H7 (cell line): Measurements from ENCODE around the gene SMPD1. TPM values are rescaled to one million over a fixed set of nuclear protein-coding genes. Genes with fewer than 3 reads are reported as not detected.

Source experiments
- DNase-seq: peaks from one replicate; pipeline ENCODE4 v3.0.0; 2012
- H3K27me3 ChIP-seq: 2 replicates; pipeline ENCODE4 v1.6.0; 2011; ENCODE audit warnings: mild to moderate bottlenecking, low read length; ENCODE audit not compliant: control insufficient read depth, insufficient read depth
- H3K36me3 ChIP-seq: replicated peaks from 2 replicates; pipeline ENCODE4 v1.5.1; 2011; ENCODE audit warnings: low read length; ENCODE audit not compliant: control insufficient read depth, insufficient read depth
- H3K4me3 ChIP-seq: 2 replicates; pipeline ENCODE4 v1.5.1; 2011; ENCODE audit warnings: low read depth, mild to moderate bottlenecking, control low read depth, low read length, moderate library complexity; ENCODE audit not compliant: insufficient read depth
- total RNA-seq: library from RNA; depleted of rRNA; stranded (reverse); fragments of >200 nt; shearing (Covaris generic); gene quantifications from 2 replicates; pipeline ENCODE4 v1.2.3, GENCODE V29; 2014; rRNA removed

Gene SMPD1
- total RNA-seq, 1 experiment from 2014 or later: 13.3 TPM

DNA sequence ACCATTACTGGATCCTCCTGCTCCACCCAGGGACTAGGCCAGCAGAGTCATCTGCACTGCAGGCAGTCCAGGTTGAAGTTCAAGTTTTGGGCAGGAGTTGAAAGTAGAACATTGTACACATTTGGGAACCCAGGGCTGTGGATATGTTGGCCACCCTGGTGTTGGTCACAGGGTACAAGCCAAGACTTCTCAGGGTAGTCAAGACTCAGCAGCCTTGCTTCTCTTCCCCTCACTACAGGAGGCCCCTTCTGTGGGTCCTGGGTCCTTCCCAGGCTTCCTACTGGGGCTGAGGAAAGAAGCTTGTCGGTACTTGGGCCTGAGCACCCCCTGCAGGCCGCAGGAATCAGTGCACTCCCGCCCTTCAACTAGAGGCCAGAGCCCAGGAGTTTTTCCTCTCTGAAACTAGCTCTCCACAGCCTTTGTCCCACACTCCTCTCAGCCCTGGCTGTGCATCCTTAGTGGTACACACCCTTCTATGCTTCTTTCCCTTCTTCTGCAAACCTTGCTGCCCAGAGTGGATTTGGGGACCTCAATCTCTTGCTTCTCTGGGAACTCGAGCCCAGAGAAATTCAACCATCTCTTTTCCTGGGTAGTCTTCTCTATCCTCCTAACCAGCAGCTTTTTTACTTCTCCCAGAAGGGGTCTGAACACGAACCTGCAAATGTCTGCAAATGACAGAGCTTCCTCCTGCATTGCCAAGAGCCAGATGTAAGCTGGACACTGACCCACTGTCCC is 53.2 kb downstream of the SMPD1 start:
- peak; percentile 82 for DNase-seq
- H3K36me3 ChIP-seq: no peaks in the 10 kb centered on the region
- no peak overlapping the region for H3K4me3 ChIP-seq
- no peaks in the 10 kb centered on the region; the same call in 1 of the 2 replicates for H3K27me3 ChIP-seq

Other genes with a start within 250 kb of the SMPD1 start
- gene OR52B2, start 220.1 kb upstream of the SMPD1 start, total RNA-seq: not detected in 2 replicates
- not detected in 2 replicates for gene OR52W1, start 191.2 kb upstream of the SMPD1 start, total RNA-seq
- not detected in 2 replicates for gene C11orf42, start 184.9 kb upstream of the SMPD1 start, total RNA-seq
- 27.9 and 38.3 TPM in 2 replicates for gene FHIP1B, start 155.8 kb upstream of the SMPD1 start, total RNA-seq
- gene CNGA4, start 151.4 kb upstream of the SMPD1 start, total RNA-seq: 0.17 and 0.67 TPM in 2 replicates
- gene CCKBR, start 130.6 kb upstream of the SMPD1 start, total RNA-seq: 12.0 and 29.4 TPM in 2 replicates
- gene CAVIN3, start 70.0 kb upstream of the SMPD1 start, total RNA-seq: 93.4 and 179 TPM in 2 replicates
- 42.5 and 57.2 TPM in 2 replicates for gene APBB1, start 28.6 kb downstream of the SMPD1 start, total RNA-seq
- 3.2 TPM in 1 of 2 replicates, not detected in the other for gene HPX, start 50.5 kb downstream of the SMPD1 start, total RNA-seq
- 18.3 and 24.9 TPM in 2 replicates for gene TRIM3, start 83.5 kb downstream of the SMPD1 start, total RNA-seq
- 56.0 and 57.1 TPM in 2 replicates for gene ARFIP2, start 90.9 kb downstream of the SMPD1 start, total RNA-seq
- 23.1 and 24.9 TPM in 2 replicates for gene TIMM10B, start 91.0 kb downstream of the SMPD1 start, total RNA-seq
- 5.9 and 11.2 TPM in 2 replicates for gene DNHD1, start 106.8 kb downstream of the SMPD1 start, total RNA-seq
- gene RRP8, start 213.1 kb downstream of the SMPD1 start, total RNA-seq: 18.0 and 20.1 TPM in 2 replicates
- 114 and 130 TPM in 2 replicates for gene ILK, start 213.3 kb downstream of the SMPD1 start, total RNA-seq
- gene TAF10, start 221.7 kb downstream of the SMPD1 start, total RNA-seq: 121 and 198 TPM in 2 replicates
- gene TPP1, start 228.9 kb downstream of the SMPD1 start, total RNA-seq: 13.9 and 17.1 TPM in 2 replicates